Breast epithelium (tissue), 3 donors: Measurements from ENCODE around the gene KCND2.

Experiments
- CTCF ChIP-seq, 3 donors: fragments of 450-650 bp; IDR thresholded peaks; one replicate each; pipeline ENCODE4 v1.5.1; 2016 to 2017; ENCODE audit warnings: antibody characterized with exemption in 3 of 3, mild to moderate bottlenecking in 3 of 3, moderate library complexity in 3 of 3
- POLR2A ChIP-seq: fragments of 450-650 bp; IDR thresholded peaks from one replicate; pipeline ENCODE4 v1.6.1; 2016; ENCODE audit warnings: antibody characterized with exemption, mild to moderate bottlenecking, moderate library complexity
- POLR2AphosphoS5 ChIP-seq, 3 donors: sonication (generic); formaldehyde crosslinking; IDR thresholded peaks; one replicate each; pipeline ENCODE4 v1.6.1; 2017; ENCODE audit warnings: antibody characterized with exemption in 3 of 3

GRCh38 chr7:120398284-120399000 is 125.5 kb downstream of the KCND2 start:
- TF ChIP-seq CTCF (IDR thresholded peaks at IDR 0.05) (no peak), POLR2A (no peak), POLR2AphosphoS5 (IDR thresholded peaks at IDR 0.05) (no peak)
